Lung (tissue), 12 donors: ENCODE measurements around the gene CTTN. TPM values are rescaled to one million over a fixed set of nuclear protein-coding genes. Genes with fewer than 3 reads are reported as not detected.
A peak's percentile ranks its signal among the peaks of the same experiment; 100 is the strongest.

Experiments
- ATAC-seq: fragments of 200-7000 bp; cut with Tn5 transposase; one replicate; pipeline ENCODE4 v1.9.1; 2020; ENCODE audit warnings: moderate number of reproducible peaks; ENCODE audit not compliant: insufficient read depth, low FRiP score
- DNase-seq, 3 donors: peaks; one replicate each; pipeline ENCODE4 v3.0.0-alpha.2; 2013 to 2017
- H3K27ac ChIP-seq, 2 donors: one replicate each; pipeline ENCODE4 v1.5.1; 2013; ENCODE audit warnings: mild to moderate bottlenecking in 2 of 2, moderate library complexity in 2 of 2, control low read depth in 1 of 2, inconsistent platforms in 1 of 2, low read depth in 1 of 2, low read length in 1 of 2
- H3K27me3 ChIP-seq, 3 donors: one replicate each; pipeline ENCODE4 v1.5.1; 2013; ENCODE audit warnings: low read length in 2 of 3; ENCODE audit not compliant: control insufficient read depth in 3 of 3, insufficient read depth in 3 of 3
- H3K36me3 ChIP-seq, 4 donors: one replicate each; pipeline ENCODE4 v1.5.1; 2013; ENCODE audit warnings: low read length in 4 of 4, mild to moderate bottlenecking in 1 of 4, moderate library complexity in 1 of 4; ENCODE audit not compliant: control insufficient read depth in 4 of 4, insufficient read depth in 4 of 4
- H3K4me1 ChIP-seq, 5 donors: one replicate each; pipeline ENCODE4 v1.5.1; 2013; ENCODE audit warnings: low read length in 5 of 5, mild to moderate bottlenecking in 2 of 5, moderate library complexity in 1 of 5; ENCODE audit not compliant: control insufficient read depth in 5 of 5, insufficient read depth in 5 of 5
- H3K4me3 ChIP-seq: one replicate; pipeline ENCODE4 v1.5.1; 2013; ENCODE audit warnings: mild to moderate bottlenecking, control low read depth, moderate library complexity
- H3K9ac ChIP-seq, 2 donors: one replicate each; pipeline ENCODE4 v1.5.1; 2013; ENCODE audit warnings: low read length in 2 of 2, control low read depth in 1 of 2; ENCODE audit not compliant: insufficient read depth in 1 of 2
- H3K9me3 ChIP-seq, 4 donors: one replicate each; pipeline ENCODE4 v1.5.1; 2013; ENCODE audit warnings: low read length in 3 of 4, mild to moderate bottlenecking in 1 of 4, moderate library complexity in 1 of 4; ENCODE audit not compliant: control insufficient read depth in 4 of 4, insufficient read depth in 3 of 4
- CTCF ChIP-seq: IDR thresholded peaks from 2 replicates; pipeline ENCODE4 v1.5.1; 2012; ENCODE audit warnings: mild to moderate bottlenecking; ENCODE audit errors: control extremely low read depth, extremely low read depth
- WGBS, 2 donors: extraction: QIAGEN DNeasy Blood & Tissue Kit; methylation state at CpG; one replicate each; pipeline ENCODE4 v1.1.7; 2013; 5-methylcytosine and 5-hydroxymethylcytosine counted together
- polyA plus RNA-seq, 2 donors: library from polyadenylated mRNA; stranded (reverse); fragments of 200-250 nt; gene quantifications; one replicate each; pipeline ENCODE4 v1.2.1, GENCODE V29; 2013
- total RNA-seq, 2 donors: library from RNA; depleted of rRNA in 1 of 2; stranded (reverse); fragments of >200 nt in 1 of 2; gene quantifications; one replicate each; pipeline ENCODE4 v1.2.1, GENCODE V29; 2014 to 2021
- donor health status: control.
- donor health status: control.
- donor health status: Bipolar disorder and iron deficiency.
- donor health status: healthy.
- donor health status: DM: yes; HTN: yes; CAD: no.

The CTTN gene
- total and polyA plus RNA-seq, 4 donors: 89.8 to 235 (median 154) TPM

- ATAC-seq: no peak
These were observed 2.3 kb downstream of the CTTN start for GRCh38 chr11:70400643-70401042.

GRCh38 chr11:70402016-70402415 lies 3.7 kb downstream of the CTTN start:
- peaks cover 6 to 19% (median 10%) of the 10 kb centered on the region in 5 donors for H3K4me1 ChIP-seq
- 72 to 82% methylated on average over 10 of the region's 10 CpGs for WGBS, 2 donors

More at GRCh38 chr11:70400643-70401042, 2.3 kb downstream of the CTTN start:
- Histone ChIP-seq H3K4me3 (no peak overlapping the region), H3K27me3 (no peaks in the 10 kb centered on the region), H3K9me3 (no peaks in the 10 kb centered on the region), H3K36me3 (peaks cover 0 to 4% (median 1%) of the 10 kb centered on the region in 4 donors), H3K9ac (no peak overlapping the region), H3K27ac (peak overlapping the region in 1 of 2 donors; percentile 12), H3K4me1 (peaks cover 6 to 20% (median 10%) of the 10 kb centered on the region in 5 donors)
- no peak for TF ChIP-seq CTCF
- DNase-seq: no peak
- WGBS, 2 donors: 75 to 86% methylated on average over 8 of the region's 8 CpGs

GRCh38 chr11:70402685-70403084 lies 4.4 kb downstream of the CTTN start:
- Histone ChIP-seq H3K27me3 (no peaks in the 10 kb centered on the region), H3K4me1 (peaks cover 2 to 13% (median 8%) of the 10 kb centered on the region in 5 donors), H3K27ac (no peak overlapping the region), H3K9me3 (no peaks in the 10 kb centered on the region), H3K36me3 (peaks cover 5 to 13% (median 6%) of the 10 kb centered on the region in 4 donors), H3K4me3 (no peak overlapping the region), H3K9ac (no peak overlapping the region)
- ATAC-seq: no peak
- WGBS, 2 donors: 17 to 63% methylated on average over 1 of the region's 1 CpG
- DNase-seq: no peak
- no peak for TF ChIP-seq CTCF

More at GRCh38 chr11:70402016-70402415, 3.7 kb downstream of the CTTN start:
- H3K9ac ChIP-seq: no peak overlapping the region
- DNase-seq (no peak), ATAC-seq (no peak)
- no peak overlapping the region for H3K27ac ChIP-seq
- H3K27me3 ChIP-seq: no peaks in the 10 kb centered on the region
- H3K9me3 ChIP-seq: no peaks in the 10 kb centered on the region
- no peak for TF ChIP-seq CTCF
- peaks cover 0 to 9% (median 3%) of the 10 kb centered on the region in 4 donors for H3K36me3 ChIP-seq
- no peak overlapping the region for H3K4me3 ChIP-seq

GRCh38 chr11:70404244-70404643 lies 5.9 kb downstream of the CTTN start:
- WGBS, 2 donors: 88 to 89% methylated on average over 11 of the region's 11 CpGs
- Histone ChIP-seq H3K27me3 (no peaks in the 10 kb centered on the region), H3K9me3 (no peaks in the 10 kb centered on the region), H3K4me1 (peaks cover 0 to 10% (median 8%) of the 10 kb centered on the region in 5 donors), H3K36me3 (peaks cover 6 to 21% (median 16%) of the 10 kb centered on the region in 4 donors), H3K9ac (no peak overlapping the region), H3K4me3 (no peak overlapping the region), H3K27ac (no peak overlapping the region)
- TF ChIP-seq CTCF: no peak
- ATAC-seq (no peak), DNase-seq (no peak)
